NB4 (cell line): Measurements from ENCODE around the gene TEC.

Experiments used
- DNase-seq: peaks from one replicate; pipeline ENCODE4 v3.0.0; 2010; ENCODE audit warnings: low read depth
- H3K4me3 ChIP-seq: one replicate; pipeline ENCODE4 v1.5.1; 2011; ENCODE audit warnings: mild to moderate bottlenecking, low read depth, low read length, moderate library complexity
- MYC ChIP-seq: IDR thresholded peaks from 2 replicates; pipeline ENCODE4 v1.6.1; 2011; ENCODE audit warnings: low read depth, low read length
- POLR2A ChIP-seq: IDR thresholded peaks from 2 replicates; pipeline ENCODE4 v1.6.1; 2011; ENCODE audit warnings: mild to moderate bottlenecking; ENCODE audit not compliant: insufficient read length; ENCODE audit errors: extremely low read depth
- TF ChIP-seq, protein P1 (sequence below): IDR thresholded peaks from one replicate; pipeline ENCODE4 v1.5.1; 2012; ENCODE audit warnings: low read depth, low read length
- TF ChIP-seq, protein P2 (sequence below): IDR thresholded peaks from 2 replicates; pipeline ENCODE4 v1.6.1; 2011; ENCODE audit warnings: low read depth, low read length

The TEC gene

DNA sequence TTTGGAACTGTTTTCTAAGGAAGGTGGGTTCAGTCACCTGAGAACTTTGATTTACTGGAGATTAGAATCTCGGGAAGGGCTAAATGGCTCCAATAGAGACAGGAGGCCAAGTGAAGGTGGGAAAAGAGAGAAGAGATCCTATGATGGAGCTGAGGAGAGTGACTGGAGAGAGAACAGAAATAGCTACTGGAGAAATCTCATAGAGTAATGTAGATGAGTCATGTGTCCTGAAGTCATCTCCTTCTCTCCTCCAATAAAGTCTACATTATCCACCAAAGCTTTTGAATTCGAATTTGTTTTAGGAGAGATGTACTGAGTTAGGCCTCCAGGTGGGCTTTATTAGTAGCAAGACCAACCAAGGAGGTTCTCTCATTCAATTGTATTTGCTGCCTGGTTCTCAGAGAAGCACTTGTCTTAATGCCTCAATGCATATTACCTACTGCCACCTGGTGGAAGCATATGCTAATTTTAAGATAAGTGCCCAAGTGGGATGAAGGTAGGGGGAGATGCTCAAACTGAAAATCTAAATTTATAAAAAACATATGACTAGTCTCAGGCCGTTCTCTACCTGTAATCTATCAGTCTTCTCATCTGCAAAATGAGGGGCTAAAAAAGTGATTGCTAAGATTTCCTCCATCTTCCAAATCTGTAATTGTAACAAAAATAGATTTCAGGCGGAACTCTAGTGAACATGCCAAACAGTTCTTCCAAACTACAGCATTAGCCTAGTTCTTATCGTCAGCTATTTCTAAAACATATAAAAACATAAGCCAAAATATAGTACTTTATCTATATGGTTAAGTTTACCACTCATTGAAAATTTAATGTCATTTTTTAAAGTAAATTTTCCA, 160.0 kb downstream of the TEC start:
- H3K4me3 ChIP-seq: no peak overlapping the region
- DNase-seq: peak; percentile 70
- TF ChIP-seq POLR2A (no peak), MYC (no peak; the same call in 1 of the 2 replicates)
- TF ChIP-seq, protein P1, sequence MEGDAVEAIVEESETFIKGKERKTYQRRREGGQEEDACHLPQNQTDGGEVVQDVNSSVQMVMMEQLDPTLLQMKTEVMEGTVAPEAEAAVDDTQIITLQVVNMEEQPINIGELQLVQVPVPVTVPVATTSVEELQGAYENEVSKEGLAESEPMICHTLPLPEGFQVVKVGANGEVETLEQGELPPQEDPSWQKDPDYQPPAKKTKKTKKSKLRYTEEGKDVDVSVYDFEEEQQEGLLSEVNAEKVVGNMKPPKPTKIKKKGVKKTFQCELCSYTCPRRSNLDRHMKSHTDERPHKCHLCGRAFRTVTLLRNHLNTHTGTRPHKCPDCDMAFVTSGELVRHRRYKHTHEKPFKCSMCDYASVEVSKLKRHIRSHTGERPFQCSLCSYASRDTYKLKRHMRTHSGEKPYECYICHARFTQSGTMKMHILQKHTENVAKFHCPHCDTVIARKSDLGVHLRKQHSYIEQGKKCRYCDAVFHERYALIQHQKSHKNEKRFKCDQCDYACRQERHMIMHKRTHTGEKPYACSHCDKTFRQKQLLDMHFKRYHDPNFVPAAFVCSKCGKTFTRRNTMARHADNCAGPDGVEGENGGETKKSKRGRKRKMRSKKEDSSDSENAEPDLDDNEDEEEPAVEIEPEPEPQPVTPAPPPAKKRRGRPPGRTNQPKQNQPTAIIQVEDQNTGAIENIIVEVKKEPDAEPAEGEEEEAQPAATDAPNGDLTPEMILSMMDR: peak; percentile 81
- TF ChIP-seq, protein P2, sequence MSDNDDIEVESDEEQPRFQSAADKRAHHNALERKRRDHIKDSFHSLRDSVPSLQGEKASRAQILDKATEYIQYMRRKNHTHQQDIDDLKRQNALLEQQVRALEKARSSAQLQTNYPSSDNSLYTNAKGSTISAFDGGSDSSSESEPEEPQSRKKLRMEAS: peak; percentile 20; the same call in 1 of the 2 replicates

DNA sequence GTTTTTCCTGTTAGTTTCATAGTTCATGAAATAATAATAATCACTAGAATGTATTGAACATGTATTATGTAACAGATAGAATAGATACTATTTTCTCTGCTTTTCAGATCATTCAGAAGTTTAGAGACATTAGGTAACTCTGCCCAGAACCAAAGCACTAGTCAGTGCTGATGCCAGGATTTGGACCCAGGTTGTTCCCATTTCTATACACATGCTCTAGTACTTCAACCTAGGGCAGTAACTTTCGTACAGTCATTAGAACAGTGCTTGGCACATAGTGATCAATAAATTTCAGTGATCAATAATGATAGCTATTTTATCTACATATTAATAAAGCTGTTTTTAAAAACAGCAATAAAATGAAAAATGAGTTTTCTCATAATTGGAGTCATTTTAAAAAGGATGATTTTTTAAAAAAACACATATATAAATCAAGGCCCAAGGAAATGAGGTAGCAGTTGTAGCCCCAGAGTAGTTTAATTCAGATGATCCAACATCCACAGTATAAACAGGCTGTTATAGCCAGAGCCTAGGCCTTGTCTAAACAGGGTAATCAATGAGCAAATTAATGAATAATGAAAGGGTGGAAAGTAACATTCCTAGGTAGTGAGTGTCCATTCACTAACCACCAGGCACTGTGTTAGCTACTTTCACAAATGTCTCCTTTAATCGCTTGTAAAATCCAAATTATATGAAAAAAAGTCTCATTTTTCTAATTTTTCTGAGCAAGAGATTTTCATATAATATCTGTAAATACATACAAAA, 161.1 kb downstream of the TEC start:
- no peak for TF ChIP-seq POLR2A
- TF ChIP-seq, protein P1: no peak
- TF ChIP-seq, protein P2: no peak
- no peak for DNase-seq
- H3K4me3 ChIP-seq: no peak overlapping the region

DNA sequence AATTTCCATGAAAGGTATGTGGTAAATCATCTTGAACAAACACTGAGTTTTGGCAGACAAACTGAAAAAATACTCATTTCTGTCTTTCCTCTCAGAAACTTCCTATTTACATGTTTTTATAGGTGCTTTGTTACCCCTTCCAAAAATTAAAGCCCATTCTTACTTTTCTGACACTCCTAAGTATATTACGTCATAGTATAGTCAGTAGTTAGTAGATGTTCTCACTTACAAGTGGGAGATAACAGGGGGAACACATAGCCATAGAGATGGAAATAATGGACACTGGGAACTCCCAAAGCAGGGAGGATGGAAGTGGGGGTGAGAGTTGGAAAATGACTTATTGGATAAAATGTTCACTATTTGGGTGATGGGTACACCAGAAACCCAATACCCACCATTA, 164.4 kb downstream of the TEC start:
- H3K4me3 ChIP-seq: no peak overlapping the region

DNA sequence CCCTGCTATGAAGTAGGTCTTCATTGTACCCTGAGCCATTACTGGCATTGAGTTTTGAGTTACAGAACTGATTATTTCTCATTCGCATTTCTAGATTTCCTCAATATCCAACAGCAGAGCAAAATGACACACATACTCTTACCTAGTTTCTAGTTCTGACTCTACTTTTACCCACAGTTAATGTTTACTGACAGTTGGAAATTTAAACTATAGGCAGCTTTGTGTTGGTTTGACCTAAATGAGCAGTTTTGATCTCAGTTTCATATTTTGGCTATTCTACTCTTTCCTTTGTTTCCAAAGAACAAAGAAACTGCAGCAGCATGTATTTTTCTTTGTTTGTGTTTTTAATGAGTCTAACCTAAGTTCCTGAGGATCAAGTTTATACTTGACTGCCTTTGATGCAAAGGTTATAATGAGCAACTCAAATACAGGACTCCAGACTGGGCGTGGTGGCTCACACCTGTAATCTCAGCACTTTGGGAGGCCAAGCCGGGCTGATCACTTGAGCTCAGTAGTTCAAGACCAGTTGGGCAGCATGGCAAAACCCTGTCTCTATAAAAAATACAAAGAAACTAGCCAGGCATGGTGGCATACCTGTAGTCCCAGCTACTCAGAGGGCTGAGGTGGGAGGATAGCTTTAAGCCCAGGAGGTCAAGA, 166.0 kb downstream of the TEC start:
- TF ChIP-seq MYC: no peak
- TF ChIP-seq, protein P2: no peak
- TF ChIP-seq, protein P1: no peak
- no peak for TF ChIP-seq POLR2A
- no peak for DNase-seq
- H3K4me3 ChIP-seq: no peak overlapping the region

More for the DNA sequence above, 164.4 kb downstream of the TEC start:
- DNase-seq: no peak
- TF ChIP-seq MYC: no peak
- no peak for TF ChIP-seq POLR2A
- TF ChIP-seq, protein P2: no peak
- TF ChIP-seq, protein P1: no peak

DNA sequence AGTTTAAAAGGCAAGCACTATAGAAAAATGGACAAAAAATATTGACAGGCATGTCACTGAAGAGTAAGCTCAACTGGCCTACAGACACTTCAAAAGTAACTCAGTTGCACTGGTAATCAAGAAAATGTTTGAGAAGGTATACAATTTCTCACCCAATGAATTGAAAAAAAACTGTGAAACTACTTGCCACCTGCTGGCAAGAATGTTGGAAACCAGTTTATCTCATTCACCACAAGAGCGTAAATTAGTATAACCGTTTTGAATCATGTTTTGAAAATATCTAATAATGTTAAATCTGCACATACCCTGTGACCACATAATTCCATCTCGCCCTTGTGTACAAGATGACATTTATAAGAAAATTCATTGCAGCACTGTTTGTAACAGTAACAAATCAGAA, 167.3 kb downstream of the TEC start:
- TF ChIP-seq, protein P2: no peak
- TF ChIP-seq POLR2A: no peak
- TF ChIP-seq, protein P1: peak; percentile 12
- no peak for TF ChIP-seq MYC
- no peak for DNase-seq
- no peak overlapping the region for H3K4me3 ChIP-seq
